ENCODE measurements around the gene NUP214. TPM values are rescaled to one million over a fixed set of nuclear protein-coding genes. Genes with fewer than 3 reads are reported as not detected.

Gene NUP214
- total and polyA plus RNA-seq, 2 of the 4 experiments (the other 2 are of a cell fraction), result 7.9 to 13.4 TPM

DNA sequence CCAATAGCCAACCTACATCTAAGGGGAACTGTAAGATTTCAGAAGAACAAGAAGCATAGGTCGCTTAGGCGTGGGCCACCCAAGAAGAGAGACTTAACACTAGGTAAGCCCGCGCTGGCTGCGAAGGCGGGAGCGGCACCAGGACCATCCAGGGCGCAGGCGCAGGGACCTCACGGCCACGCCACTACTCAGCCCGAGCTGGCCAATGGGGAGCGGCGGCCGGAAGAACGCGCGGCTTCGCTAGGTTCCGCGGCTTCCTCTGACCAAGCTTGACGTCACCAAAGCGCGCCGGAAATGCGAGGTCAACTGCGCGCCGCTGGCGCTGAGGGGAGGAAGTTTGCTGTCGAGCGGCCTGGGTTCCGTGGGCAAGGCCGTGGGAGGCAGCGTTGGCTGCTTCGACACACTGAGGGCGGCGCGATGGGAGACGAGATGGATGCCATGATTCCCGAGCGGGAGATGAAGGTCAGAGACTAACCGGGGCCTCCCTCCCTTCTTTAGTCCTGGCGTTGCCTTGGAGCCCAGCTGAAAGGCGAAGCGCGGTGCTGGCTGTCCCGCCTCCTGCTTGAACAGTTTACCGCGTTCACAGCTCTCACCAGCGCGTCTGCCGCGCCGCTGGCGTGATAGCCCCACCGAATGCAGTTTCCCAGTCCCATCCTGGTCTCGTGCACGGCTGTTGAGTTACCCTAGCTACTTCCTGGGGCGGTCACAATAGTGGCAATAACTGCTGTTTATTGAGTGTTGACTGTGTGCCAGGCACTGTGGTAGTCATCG, at the start of gene NUP214 (continued):
- TF ChIP-seq USF2 (IDR thresholded peaks at IDR 0.05; ENCODE audit: low read depth, low read length), result no peak
- no peak for TF ChIP-seq RAD21 (IDR thresholded peaks at IDR 0.05; ENCODE audit: low read length)
- peak; percentile 41; the same call in 1 of the 2 replicates for TF ChIP-seq BHLHE40 (IDR thresholded peaks at IDR 0.05; ENCODE audit: low read depth, low read length)
